Measurements from ENCODE around the gene TRAF6. TPM values are rescaled to one million over a fixed set of nuclear protein-coding genes. Genes with fewer than 3 reads are reported as not detected.

The TRAF6 gene
- total and polyA plus RNA-seq, 9 of the 15 experiments (the other 6 are each of a cell fraction or from before 2014, with no cell fraction given): 2.0 to 13.1 (median 8.2) TPM

GRCh38 chr11:36512016-36512415, 1.9 kb upstream of the TRAF6 start:
- no peaks in the 10 kb centered on the region for H4K20me1 ChIP-seq (replicated peaks; ENCODE audit: control insufficient read depth, insufficient read depth, low read length)
- BruUV-seq (replicated peaks): no TSS peak
- peaks cover 0 to 4% of the 10 kb centered on the region in 2 experiments; a peak in 3 of 5 replicates for H3K4me1 ChIP-seq (replicated peaks in 1 of 2; ENCODE audit: control insufficient read depth in 2 of 2, insufficient read depth in 2 of 2, low read length in 2 of 2)
- POLR2A ChIA-PET: interaction anchor here (0.6 kb wide), 1 partner anchor 405 kb away, joined by 3 read pairs; no protein-coding TSS in a partner anchor
- 36% methylated on average over 5 of the region's 5 CpGs for WGBS (ENCODE audit: insufficient coverage, low coverage, missing lambda C conversion rate)
- CTCF ChIA-PET (ENCODE audit: low intra/inter-chr PET ratio): no interaction called here
- no peaks in the 10 kb centered on the region for H3K9me1 ChIP-seq (ENCODE audit: control insufficient read depth, insufficient read depth, low read length)
- no peaks in the 10 kb centered on the region for H3K27me3 ChIP-seq (ENCODE audit: control insufficient read depth in 2 of 2, insufficient read depth in 2 of 2, low read length in 2 of 2)
- ATAC-seq (no peak), DNase-seq (ENCODE audit: extremely low read depth in 1 of 4, low spot score in 3 of 4) (no peak), FAIRE-seq (peak; percentile 23)
- no peak overlapping the region for H3K9ac ChIP-seq (ENCODE audit: insufficient read depth in 1 of 2, low read depth in 2 of 2, low read length in 2 of 2)
- in situ Hi-C loops (cut with MboI) (no loop called here), intact Hi-C loops (cut with micrococcal nuclease) (loop anchor here (5.0 kb wide), 1 partner anchor 160 kb away; no protein-coding TSS in a partner anchor)
- no peaks in the 10 kb centered on the region for H3K36me3 ChIP-seq (ENCODE audit: control insufficient read depth, insufficient read depth, low read length)
- H3K4me2 ChIP-seq (ENCODE audit: insufficient read depth, low read length): no peak overlapping the region
- H3K27ac ChIP-seq (ENCODE audit: extremely low read depth, low read depth, low read length): no peak overlapping the region
- H2AFZ ChIP-seq (ENCODE audit: low read depth, low read length): no peak overlapping the region
- no peak overlapping the region for H3K4me3 ChIP-seq
- H3K79me2 ChIP-seq (ENCODE audit: control insufficient read depth, insufficient read depth, low read length): peaks cover 25% of the 10 kb centered on the region
- no peaks in the 10 kb centered on the region; the same call in 1 of the 2 replicates for H3K9me3 ChIP-seq (replicated peaks; ENCODE audit: control insufficient read depth, insufficient read depth, low read depth, low read length)
- TF ChIP-seq, protein P1, sequence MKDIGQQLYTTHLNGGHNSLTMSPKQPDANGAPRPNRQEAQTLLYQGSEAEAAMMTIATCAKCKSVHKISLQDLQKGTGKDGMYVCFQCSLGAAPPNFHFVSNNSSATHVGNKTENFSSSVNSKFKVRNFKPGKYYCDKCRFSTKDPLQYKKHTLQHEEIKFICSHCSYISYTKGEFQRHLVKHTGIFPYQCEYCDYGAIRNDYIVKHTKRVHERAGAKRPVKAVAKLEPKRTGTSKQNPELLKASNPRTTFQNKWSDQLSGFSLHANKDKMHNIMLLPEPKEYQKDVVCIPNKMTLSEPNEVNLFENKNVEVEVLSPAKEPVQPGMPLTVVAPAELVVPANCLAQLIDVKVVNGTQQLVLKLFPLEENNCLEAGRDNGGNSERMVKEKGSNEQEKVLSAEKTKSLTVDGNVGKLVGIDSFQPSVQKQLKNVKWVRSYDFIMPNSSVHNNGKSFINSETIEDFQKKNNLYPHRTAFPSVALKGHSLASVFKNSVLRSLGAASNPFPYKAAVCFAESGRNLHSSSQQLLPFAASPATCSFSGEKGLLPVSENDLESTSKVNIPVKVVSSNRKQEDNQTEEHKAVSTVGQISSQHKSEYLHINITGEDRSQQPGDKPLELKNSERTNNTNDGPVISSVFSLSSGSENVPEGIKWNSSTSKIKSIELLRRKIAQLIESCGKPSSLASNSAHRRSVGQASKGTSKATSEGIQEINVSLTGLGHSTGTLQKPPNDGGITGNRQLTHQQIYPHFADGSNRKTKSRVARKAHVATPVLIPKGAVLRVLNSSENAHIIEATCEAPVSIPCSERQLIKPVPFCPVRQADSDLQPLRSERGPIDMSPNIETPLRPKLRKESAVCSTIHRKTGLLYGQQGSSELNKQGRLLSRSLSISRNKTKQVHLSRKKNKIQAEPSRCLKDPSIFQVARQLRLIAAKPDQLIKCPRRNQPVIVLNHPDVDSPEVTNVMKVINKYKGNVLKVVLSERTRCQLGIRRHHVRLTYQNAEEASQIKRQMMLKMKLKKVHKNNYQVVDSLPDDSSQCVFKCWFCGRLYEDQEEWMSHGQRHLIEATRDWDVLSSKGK (CRISPR knock-in tag; IDR thresholded peaks at IDR 0.05): no peak
- TF ChIP-seq NBN (IDR thresholded peaks at IDR 0.05; ENCODE audit: low read depth): no peak
- TF ChIP-seq TBL1XR1 (IDR thresholded peaks at IDR 0.05; ENCODE audit: low read length in 2 of 2): no peak
- peak; percentile 49; the same call in 1 of the 2 replicates for TF ChIP-seq RAD51 (IDR thresholded peaks at IDR 0.05; ENCODE audit: borderline replicate concordance, low read depth)
- TF ChIP-seq USF1 (CRISPR knock-in tag; IDR thresholded peaks at IDR 0.05): peak; percentile 67
- TF ChIP-seq MCM5 (IDR thresholded peaks at IDR 0.05; ENCODE audit: low read depth): no peak
- no peak for TF ChIP-seq CBX3 (IDR thresholded peaks at IDR 0.05; ENCODE audit: borderline replicate concordance in 1 of 2, low read length in 2 of 2)
- TF ChIP-seq CC2D1A (IDR thresholded peaks at IDR 0.05): no peak
- no peak for TF ChIP-seq HNRNPL (IDR thresholded peaks at IDR 0.05; ENCODE audit: low read depth, low read length)
- no peak for TF ChIP-seq CBX8 (IDR thresholded peaks at IDR 0.05; ENCODE audit: borderline replicate concordance, extremely low read depth, low read depth, low read length, poor library complexity, severe bottlenecking)
- peak; percentile 59 for TF ChIP-seq USF2 (CRISPR knock-in tag; IDR thresholded peaks at IDR 0.05)
- no peak for TF ChIP-seq ZNF12 (CRISPR knock-in tag; IDR thresholded peaks at IDR 0.05)
- TF ChIP-seq SMARCA5 (IDR thresholded peaks at IDR 0.05): no peak
- TF ChIP-seq, protein P2, sequence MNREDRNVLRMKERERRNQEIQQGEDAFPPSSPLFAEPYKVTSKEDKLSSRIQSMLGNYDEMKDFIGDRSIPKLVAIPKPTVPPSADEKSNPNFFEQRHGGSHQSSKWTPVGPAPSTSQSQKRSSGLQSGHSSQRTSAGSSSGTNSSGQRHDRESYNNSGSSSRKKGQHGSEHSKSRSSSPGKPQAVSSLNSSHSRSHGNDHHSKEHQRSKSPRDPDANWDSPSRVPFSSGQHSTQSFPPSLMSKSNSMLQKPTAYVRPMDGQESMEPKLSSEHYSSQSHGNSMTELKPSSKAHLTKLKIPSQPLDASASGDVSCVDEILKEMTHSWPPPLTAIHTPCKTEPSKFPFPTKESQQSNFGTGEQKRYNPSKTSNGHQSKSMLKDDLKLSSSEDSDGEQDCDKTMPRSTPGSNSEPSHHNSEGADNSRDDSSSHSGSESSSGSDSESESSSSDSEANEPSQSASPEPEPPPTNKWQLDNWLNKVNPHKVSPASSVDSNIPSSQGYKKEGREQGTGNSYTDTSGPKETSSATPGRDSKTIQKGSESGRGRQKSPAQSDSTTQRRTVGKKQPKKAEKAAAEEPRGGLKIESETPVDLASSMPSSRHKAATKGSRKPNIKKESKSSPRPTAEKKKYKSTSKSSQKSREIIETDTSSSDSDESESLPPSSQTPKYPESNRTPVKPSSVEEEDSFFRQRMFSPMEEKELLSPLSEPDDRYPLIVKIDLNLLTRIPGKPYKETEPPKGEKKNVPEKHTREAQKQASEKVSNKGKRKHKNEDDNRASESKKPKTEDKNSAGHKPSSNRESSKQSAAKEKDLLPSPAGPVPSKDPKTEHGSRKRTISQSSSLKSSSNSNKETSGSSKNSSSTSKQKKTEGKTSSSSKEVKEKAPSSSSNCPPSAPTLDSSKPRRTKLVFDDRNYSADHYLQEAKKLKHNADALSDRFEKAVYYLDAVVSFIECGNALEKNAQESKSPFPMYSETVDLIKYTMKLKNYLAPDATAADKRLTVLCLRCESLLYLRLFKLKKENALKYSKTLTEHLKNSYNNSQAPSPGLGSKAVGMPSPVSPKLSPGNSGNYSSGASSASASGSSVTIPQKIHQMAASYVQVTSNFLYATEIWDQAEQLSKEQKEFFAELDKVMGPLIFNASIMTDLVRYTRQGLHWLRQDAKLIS (CRISPR knock-in tag; IDR thresholded peaks at IDR 0.05): no peak
- TF ChIP-seq L3MBTL2 (IDR thresholded peaks at IDR 0.05): no peak
